ENCODE measurements around the gene PSORS1C1.

PSORS1C1 gene

DNA sequence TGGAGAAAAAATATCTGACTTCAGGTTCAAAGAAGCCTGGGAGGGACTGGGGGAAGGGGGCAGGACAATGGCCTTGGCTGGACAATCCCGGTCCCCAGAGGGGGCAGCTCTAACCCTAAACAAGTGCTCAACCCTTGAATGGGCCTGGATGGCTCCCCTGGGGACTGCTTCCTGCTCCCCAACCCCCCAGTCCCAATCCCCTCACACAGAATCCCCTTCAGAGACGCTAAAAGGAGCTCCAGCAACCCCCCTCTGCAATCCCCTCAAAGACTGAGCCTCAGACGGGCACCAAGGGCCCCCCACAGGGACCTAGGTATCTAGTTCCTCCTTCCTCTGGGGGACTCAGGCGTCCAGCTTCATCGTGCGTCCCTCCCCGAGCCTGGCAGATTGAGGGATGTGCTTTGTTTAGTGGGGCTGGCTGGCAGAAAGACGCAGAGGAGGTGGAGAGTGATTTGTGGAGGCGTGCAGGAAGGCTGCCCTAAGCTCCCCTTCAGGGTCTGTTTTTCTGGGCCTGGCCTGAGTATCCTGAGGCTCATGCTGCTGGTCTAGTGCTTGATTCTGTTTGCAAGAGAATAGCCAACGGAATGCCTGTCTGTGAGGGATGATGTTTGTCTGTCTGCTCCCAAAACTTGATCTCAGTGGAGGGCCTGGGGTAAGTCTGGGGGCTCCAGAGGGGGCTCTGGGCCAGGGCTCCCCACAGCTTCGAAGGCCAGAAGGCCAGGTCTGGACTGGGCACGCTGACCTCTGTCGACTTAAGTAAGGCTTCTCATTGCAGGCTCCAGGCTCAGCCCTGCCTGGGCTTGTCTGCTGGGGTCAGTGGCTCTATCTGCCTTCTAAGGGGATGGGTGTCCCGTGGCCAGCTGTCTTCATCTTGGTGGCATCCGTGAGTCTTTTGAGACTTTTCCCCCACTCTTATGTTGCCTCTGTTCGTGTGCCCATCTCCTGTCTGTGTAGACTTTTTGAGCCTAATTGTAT is 57.6 kb downstream of the PSORS1C1 start:
- TF ChIP-seq MYC (IDR thresholded peaks at IDR 0.05; ENCODE audit: low read depth, low read length) (no peak), POLR2A (IDR thresholded peaks at IDR 0.05; ENCODE audit: extremely low read depth, insufficient read length) (no peak)
- TF ChIP-seq, protein P1, sequence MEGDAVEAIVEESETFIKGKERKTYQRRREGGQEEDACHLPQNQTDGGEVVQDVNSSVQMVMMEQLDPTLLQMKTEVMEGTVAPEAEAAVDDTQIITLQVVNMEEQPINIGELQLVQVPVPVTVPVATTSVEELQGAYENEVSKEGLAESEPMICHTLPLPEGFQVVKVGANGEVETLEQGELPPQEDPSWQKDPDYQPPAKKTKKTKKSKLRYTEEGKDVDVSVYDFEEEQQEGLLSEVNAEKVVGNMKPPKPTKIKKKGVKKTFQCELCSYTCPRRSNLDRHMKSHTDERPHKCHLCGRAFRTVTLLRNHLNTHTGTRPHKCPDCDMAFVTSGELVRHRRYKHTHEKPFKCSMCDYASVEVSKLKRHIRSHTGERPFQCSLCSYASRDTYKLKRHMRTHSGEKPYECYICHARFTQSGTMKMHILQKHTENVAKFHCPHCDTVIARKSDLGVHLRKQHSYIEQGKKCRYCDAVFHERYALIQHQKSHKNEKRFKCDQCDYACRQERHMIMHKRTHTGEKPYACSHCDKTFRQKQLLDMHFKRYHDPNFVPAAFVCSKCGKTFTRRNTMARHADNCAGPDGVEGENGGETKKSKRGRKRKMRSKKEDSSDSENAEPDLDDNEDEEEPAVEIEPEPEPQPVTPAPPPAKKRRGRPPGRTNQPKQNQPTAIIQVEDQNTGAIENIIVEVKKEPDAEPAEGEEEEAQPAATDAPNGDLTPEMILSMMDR (IDR thresholded peaks at IDR 0.05; ENCODE audit: low read depth, low read length), result no peak
- TF ChIP-seq, protein P2, sequence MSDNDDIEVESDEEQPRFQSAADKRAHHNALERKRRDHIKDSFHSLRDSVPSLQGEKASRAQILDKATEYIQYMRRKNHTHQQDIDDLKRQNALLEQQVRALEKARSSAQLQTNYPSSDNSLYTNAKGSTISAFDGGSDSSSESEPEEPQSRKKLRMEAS (IDR thresholded peaks at IDR 0.05; ENCODE audit: low read depth, low read length), result no peak
- no peak for DNase-seq (ENCODE audit: low read depth)
- no peak overlapping the region for H3K4me3 ChIP-seq (ENCODE audit: low read depth, low read length)

DNA sequence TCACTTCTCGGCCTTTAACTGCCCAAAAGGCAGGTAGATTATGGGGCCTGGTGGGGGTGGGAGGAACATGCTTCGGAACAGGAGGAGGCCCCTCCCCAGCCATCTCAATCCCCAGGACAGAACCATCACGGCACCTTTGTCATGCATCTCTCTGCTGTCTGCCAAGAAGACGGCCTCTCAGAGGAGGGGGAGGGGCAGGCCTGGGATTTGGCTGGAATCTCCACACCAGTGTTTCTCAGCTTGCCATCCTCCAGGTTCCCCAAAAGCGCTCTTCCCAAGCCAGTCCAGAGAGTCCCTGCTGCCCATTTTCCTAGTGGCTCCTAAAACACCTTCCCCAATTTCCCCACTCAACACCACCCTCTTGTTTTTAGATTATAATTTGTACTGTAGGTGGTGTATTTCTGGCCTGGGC is 58.4 kb downstream of the PSORS1C1 start:
- H3K4me3 ChIP-seq (ENCODE audit: low read depth, low read length), result no peak overlapping the region
- DNase-seq (ENCODE audit: low read depth), result no peak
- TF ChIP-seq, protein P2 (IDR thresholded peaks at IDR 0.05; ENCODE audit: low read depth, low read length), result no peak
- TF ChIP-seq POLR2A (IDR thresholded peaks at IDR 0.05; ENCODE audit: extremely low read depth, insufficient read length) (no peak), MYC (IDR thresholded peaks at IDR 0.05; ENCODE audit: low read depth, low read length) (no peak)
- TF ChIP-seq, protein P1 (IDR thresholded peaks at IDR 0.05; ENCODE audit: low read depth, low read length), result no peak

DNA sequence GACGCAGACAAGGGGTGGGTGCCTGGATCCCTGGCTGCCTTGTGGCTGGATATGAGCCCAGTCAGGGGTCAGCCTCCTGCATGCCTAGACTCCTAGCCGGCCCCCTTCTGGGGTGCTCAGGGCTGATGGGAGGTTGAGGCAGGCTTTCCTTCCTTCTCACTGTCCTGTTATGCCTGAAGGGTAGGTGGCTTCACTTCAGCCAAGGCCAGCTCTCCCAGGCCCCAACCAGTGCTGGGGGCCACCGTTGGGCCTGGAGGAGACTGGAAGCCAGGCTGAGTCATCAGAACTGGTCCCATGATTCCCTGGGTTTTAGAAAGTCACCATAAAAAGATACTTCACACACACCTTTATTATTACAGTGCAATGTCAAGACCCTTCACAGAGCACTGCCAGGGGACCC is 58.8 kb downstream of the PSORS1C1 start:
- DNase-seq (ENCODE audit: low read depth), result no peak
- H3K4me3 ChIP-seq (ENCODE audit: low read depth, low read length), result no peak overlapping the region
- TF ChIP-seq MYC (IDR thresholded peaks at IDR 0.05; ENCODE audit: low read depth, low read length) (no peak), POLR2A (IDR thresholded peaks at IDR 0.05; ENCODE audit: extremely low read depth, insufficient read length) (no peak)
- TF ChIP-seq, protein P2 (IDR thresholded peaks at IDR 0.05; ENCODE audit: low read depth, low read length), result no peak
- TF ChIP-seq, protein P1 (IDR thresholded peaks at IDR 0.05; ENCODE audit: low read depth, low read length), result no peak

DNA sequence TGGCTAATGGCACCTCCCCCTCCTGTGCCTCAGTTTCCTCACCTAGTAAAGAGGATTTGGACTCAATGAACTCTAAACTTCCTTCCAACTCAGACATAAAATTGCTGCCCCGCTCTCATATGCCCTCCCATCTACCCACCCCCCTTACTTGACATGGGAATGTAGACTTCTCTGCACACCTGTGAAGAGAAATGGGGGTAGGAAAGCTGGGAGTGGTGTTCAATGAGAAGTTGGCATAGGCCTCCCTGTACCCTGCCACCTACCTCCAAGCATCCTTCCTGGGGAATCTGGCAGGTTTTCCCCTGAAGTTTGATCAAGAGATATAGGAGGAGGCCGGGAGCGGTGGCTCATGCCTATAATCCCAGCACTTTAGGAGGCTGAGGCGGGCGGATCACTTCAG is 59.8 kb downstream of the PSORS1C1 start:
- no peak for DNase-seq (ENCODE audit: low read depth)
- TF ChIP-seq MYC (IDR thresholded peaks at IDR 0.05; ENCODE audit: low read depth, low read length), result no peak
- no peak for TF ChIP-seq POLR2A (IDR thresholded peaks at IDR 0.05; ENCODE audit: extremely low read depth, insufficient read length)
- TF ChIP-seq, protein P1 (IDR thresholded peaks at IDR 0.05; ENCODE audit: low read depth, low read length), result no peak
- TF ChIP-seq, protein P2 (IDR thresholded peaks at IDR 0.05; ENCODE audit: low read depth, low read length), result no peak
- H3K4me3 ChIP-seq (ENCODE audit: low read depth, low read length), result no peak overlapping the region

DNA sequence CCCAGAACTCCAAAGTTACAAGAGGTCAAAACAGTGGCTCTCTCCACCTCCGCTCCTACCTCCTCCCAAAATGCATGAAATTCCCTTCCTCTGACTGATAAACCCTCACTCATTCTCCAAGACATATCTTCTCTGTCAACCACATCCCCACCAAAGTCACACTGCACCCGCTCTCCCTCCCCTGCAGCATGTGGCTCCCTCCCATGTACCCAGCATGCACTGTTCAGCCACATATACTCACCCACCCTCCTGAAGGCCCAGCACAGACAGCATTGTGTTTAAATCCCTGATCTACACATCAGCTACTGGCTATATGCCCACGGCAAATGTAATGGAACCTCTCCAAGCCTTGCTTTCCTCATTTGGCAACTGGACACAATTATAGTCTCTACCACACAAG is 61.4 kb downstream of the PSORS1C1 start:
- H3K4me3 ChIP-seq (ENCODE audit: low read depth, low read length), result no peak overlapping the region
- DNase-seq (ENCODE audit: low read depth), result no peak
- TF ChIP-seq MYC (IDR thresholded peaks at IDR 0.05; ENCODE audit: low read depth, low read length) (no peak), POLR2A (IDR thresholded peaks at IDR 0.05; ENCODE audit: extremely low read depth, insufficient read length) (no peak)
- TF ChIP-seq, protein P1 (IDR thresholded peaks at IDR 0.05; ENCODE audit: low read depth, low read length), result no peak
